ENCODE results near the gene HOOK1. TPM values are rescaled to one million over a fixed set of nuclear protein-coding genes. Genes with fewer than 3 reads are reported as not detected.

The HOOK1 gene
- polyA plus RNA-seq, 1 of the 3 experiments (the other 2 are of a cell fraction): 0.35 TPM

DNA sequence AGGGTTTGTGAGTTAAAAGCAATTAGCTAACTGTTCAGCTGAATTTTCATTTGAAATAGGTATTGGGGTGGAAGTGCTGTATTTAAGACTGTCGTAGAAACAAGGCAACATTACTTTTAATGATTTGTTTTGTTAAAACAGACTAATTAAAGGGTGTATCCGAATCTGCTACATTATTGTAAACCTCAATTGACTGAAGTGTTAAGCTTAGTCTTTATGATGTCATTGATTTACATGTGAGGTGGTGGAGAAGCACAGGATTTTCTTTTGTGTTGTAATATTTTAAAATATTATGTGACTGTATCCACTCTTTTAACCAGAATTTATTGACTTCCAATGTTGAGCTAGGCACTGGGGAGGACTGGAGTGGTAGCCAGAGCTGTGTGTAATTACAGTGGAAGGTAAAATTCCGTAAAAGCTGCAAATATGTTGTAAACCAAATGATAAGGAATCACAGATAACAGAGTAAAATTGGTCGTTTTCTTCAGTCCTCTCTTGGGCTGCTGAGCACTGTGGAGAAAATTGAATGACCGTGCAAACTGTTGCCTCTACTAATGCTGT, 1.6 kb downstream of the HOOK1 start:
- no peaks in the 10 kb centered on the region for H3K27me3 ChIP-seq (ENCODE audit: insufficient read depth)
- CTCF ChIA-PET: interaction anchor here (1.4 kb wide), 1 partner anchor 23 kb away, joined by 4 read pairs; no protein-coding TSS in a partner anchor
- H4K20me1 ChIP-seq (ENCODE audit: insufficient read depth): no peaks in the 10 kb centered on the region
- no peak overlapping the region for H3K27ac ChIP-seq (ENCODE audit: low read depth in 2 of 2, low read length in 1 of 2)
- H3K36me3 ChIP-seq (replicated peaks in 1 of 2; ENCODE audit: control insufficient read depth in 1 of 2, insufficient read depth in 2 of 2, low read length in 1 of 2): no peaks in the 10 kb centered on the region
- H3K9me2 ChIP-seq: no peaks in the 10 kb centered on the region
- no peak overlapping the region for H3K9ac ChIP-seq
- DNase-seq: no peak
- POLR2A ChIA-PET: no interaction called here
- H2AFZ ChIP-seq (ENCODE audit: low read depth): no peak overlapping the region
- no peak for TF ChIP-seq NRF1 (IDR thresholded peaks at IDR 0.05; ENCODE audit: low read depth, low read length)
- no peak for TF ChIP-seq SIN3A (IDR thresholded peaks at IDR 0.05; ENCODE audit: borderline replicate concordance, low read depth, low read length)
- no peak for TF ChIP-seq ELF1 (IDR thresholded peaks at IDR 0.05)
- TF ChIP-seq FOXM1 (IDR thresholded peaks at IDR 0.05; ENCODE audit: low read depth): no peak
- TF ChIP-seq MAX (IDR thresholded peaks at IDR 0.05; ENCODE audit: low read depth): no peak
- TF ChIP-seq, protein P1, sequence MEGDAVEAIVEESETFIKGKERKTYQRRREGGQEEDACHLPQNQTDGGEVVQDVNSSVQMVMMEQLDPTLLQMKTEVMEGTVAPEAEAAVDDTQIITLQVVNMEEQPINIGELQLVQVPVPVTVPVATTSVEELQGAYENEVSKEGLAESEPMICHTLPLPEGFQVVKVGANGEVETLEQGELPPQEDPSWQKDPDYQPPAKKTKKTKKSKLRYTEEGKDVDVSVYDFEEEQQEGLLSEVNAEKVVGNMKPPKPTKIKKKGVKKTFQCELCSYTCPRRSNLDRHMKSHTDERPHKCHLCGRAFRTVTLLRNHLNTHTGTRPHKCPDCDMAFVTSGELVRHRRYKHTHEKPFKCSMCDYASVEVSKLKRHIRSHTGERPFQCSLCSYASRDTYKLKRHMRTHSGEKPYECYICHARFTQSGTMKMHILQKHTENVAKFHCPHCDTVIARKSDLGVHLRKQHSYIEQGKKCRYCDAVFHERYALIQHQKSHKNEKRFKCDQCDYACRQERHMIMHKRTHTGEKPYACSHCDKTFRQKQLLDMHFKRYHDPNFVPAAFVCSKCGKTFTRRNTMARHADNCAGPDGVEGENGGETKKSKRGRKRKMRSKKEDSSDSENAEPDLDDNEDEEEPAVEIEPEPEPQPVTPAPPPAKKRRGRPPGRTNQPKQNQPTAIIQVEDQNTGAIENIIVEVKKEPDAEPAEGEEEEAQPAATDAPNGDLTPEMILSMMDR (IDR thresholded peaks at IDR 0.05): no peak
- TF ChIP-seq NFIC (IDR thresholded peaks at IDR 0.05; ENCODE audit: borderline replicate concordance): no peak
- TF ChIP-seq, protein P2, sequence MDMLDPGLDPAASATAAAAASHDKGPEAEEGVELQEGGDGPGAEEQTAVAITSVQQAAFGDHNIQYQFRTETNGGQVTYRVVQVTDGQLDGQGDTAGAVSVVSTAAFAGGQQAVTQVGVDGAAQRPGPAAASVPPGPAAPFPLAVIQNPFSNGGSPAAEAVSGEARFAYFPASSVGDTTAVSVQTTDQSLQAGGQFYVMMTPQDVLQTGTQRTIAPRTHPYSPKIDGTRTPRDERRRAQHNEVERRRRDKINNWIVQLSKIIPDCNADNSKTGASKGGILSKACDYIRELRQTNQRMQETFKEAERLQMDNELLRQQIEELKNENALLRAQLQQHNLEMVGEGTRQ (IDR thresholded peaks at IDR 0.05; ENCODE audit: borderline replicate concordance, low read depth, low read length): no peak
- TF ChIP-seq EP300 (IDR thresholded peaks at IDR 0.05; ENCODE audit: borderline replicate concordance in 1 of 2, low read depth in 1 of 2, low read length in 1 of 2): no peak
- TF ChIP-seq MXI1 (IDR thresholded peaks at IDR 0.05; ENCODE audit: low read depth, low read length): no peak
- no peak for TF ChIP-seq CHD2 (IDR thresholded peaks at IDR 0.05; ENCODE audit: low read length, partially characterized antibody)
- TF ChIP-seq RCOR1 (IDR thresholded peaks at IDR 0.05; ENCODE audit: low read length): no peak
- TF ChIP-seq TCF12 (IDR thresholded peaks at IDR 0.05): no peak
- no peak overlapping the region for H3K4me2 ChIP-seq
- peaks cover 5 to 11% of the 10 kb centered on the region in 2 experiments; a peak in 3 of 4 replicates for H3K4me1 ChIP-seq (ENCODE audit: control insufficient read depth in 1 of 2, insufficient read depth in 2 of 2, low read depth in 1 of 2, low read length in 1 of 2)
- H3K9me3 ChIP-seq: no peaks in the 10 kb centered on the region
- H3K79me2 ChIP-seq (ENCODE audit: insufficient read depth): no peaks in the 10 kb centered on the region
- H3K4me3 ChIP-seq (ENCODE audit: low read depth in 2 of 2, low read length in 1 of 2): no peak overlapping the region
- WGBS (ENCODE audit: low lambda C conversion rate): 82% methylated on average over 5 of the region's 5 CpGs
- no peaks in the 10 kb centered on the region for H3F3A ChIP-seq (replicated peaks; ENCODE audit: insufficient read depth)

DNA sequence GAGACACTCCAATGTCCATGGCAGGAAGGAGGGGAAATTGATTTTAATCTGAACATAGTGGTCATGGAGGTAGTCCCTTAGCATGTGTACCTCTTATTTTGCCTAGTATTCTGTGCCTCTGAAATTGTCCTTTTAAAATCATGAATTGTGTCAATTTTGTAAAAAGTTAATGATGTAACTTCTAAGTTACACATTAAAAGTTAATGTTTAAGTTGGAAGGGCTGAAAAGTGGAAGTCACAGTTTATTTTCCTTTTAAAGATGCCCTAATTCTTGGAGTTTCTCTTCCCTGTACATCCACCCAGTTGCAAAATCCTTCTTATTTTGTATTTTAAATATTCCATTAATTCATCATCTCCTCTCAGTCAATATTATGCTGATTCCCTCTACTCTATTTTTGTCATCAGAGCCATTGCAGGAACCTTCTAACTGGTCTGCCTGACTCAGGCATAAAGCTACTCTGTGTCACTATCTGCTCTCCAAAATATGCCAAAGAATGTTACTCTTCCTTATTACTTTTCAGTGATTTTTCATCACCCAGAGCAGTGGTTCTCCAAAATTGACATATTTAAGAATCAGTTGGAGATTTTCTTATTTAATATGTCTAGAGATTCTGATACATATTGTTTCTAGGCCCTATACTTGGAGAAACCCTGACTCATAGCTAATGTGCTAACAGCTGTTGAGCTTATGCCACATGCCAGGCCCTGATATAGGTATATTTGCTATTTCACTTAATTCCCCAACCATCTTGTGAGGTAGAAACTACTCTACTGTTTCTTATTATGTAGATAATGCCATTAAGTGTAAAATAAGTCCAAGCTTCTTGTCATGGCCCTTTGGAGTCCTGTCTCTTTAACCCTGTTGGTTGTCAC, 5.1 kb downstream of the HOOK1 start:
- Histone ChIP-seq H3K4me3 (ENCODE audit: low read depth in 2 of 2, low read length in 1 of 2) (no peak overlapping the region), H3K4me1 (ENCODE audit: control insufficient read depth in 1 of 2, insufficient read depth in 2 of 2, low read depth in 1 of 2, low read length in 1 of 2) (peaks cover 5 to 11% of the 10 kb centered on the region in 2 experiments; a peak in 3 of 4 replicates), H4K20me1 (ENCODE audit: insufficient read depth) (no peaks in the 10 kb centered on the region), H3K36me3 (replicated peaks in 1 of 2; ENCODE audit: control insufficient read depth in 1 of 2, insufficient read depth in 2 of 2, low read length in 1 of 2) (no peaks in the 10 kb centered on the region), H3K4me2 (no peak overlapping the region), H3F3A (replicated peaks; ENCODE audit: insufficient read depth) (no peaks in the 10 kb centered on the region), H3K9me3 (no peaks in the 10 kb centered on the region; the same call in 1 of the 2 replicates), H3K27me3 (ENCODE audit: insufficient read depth) (no peaks in the 10 kb centered on the region), H3K79me2 (ENCODE audit: insufficient read depth) (no peaks in the 10 kb centered on the region), H2AFZ (ENCODE audit: low read depth) (no peak overlapping the region), H3K27ac (ENCODE audit: low read depth in 2 of 2, low read length in 1 of 2) (no peak overlapping the region), H3K9me2 (no peaks in the 10 kb centered on the region), H3K9ac (no peak overlapping the region)
- no peak for DNase-seq
- CTCF ChIA-PET: interaction anchor here (0.6 to 2.0 kb wide), 4 partner anchors 14 to 135 kb away, joined by 3 to 5 read pairs (median 4); no protein-coding TSS in a partner anchor
- POLR2A ChIA-PET: no interaction called here
- TF ChIP-seq FOXJ3 (CRISPR knock-in tag; IDR thresholded peaks at IDR 0.05): no peak
- TF ChIP-seq TCF12 (IDR thresholded peaks at IDR 0.05): no peak
- TF ChIP-seq, protein P3, sequence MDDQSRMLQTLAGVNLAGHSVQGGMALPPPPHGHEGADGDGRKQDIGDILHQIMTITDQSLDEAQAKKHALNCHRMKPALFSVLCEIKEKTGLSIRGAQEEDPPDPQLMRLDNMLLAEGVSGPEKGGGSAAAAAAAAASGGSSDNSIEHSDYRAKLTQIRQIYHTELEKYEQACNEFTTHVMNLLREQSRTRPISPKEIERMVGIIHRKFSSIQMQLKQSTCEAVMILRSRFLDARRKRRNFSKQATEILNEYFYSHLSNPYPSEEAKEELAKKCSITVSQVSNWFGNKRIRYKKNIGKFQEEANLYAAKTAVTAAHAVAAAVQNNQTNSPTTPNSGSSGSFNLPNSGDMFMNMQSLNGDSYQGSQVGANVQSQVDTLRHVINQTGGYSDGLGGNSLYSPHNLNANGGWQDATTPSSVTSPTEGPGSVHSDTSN (IDR thresholded peaks at IDR 0.05): no peak
- TF ChIP-seq RXRA (IDR thresholded peaks at IDR 0.05; ENCODE audit: borderline replicate concordance, low read depth): no peak
- TF ChIP-seq, protein P4, sequence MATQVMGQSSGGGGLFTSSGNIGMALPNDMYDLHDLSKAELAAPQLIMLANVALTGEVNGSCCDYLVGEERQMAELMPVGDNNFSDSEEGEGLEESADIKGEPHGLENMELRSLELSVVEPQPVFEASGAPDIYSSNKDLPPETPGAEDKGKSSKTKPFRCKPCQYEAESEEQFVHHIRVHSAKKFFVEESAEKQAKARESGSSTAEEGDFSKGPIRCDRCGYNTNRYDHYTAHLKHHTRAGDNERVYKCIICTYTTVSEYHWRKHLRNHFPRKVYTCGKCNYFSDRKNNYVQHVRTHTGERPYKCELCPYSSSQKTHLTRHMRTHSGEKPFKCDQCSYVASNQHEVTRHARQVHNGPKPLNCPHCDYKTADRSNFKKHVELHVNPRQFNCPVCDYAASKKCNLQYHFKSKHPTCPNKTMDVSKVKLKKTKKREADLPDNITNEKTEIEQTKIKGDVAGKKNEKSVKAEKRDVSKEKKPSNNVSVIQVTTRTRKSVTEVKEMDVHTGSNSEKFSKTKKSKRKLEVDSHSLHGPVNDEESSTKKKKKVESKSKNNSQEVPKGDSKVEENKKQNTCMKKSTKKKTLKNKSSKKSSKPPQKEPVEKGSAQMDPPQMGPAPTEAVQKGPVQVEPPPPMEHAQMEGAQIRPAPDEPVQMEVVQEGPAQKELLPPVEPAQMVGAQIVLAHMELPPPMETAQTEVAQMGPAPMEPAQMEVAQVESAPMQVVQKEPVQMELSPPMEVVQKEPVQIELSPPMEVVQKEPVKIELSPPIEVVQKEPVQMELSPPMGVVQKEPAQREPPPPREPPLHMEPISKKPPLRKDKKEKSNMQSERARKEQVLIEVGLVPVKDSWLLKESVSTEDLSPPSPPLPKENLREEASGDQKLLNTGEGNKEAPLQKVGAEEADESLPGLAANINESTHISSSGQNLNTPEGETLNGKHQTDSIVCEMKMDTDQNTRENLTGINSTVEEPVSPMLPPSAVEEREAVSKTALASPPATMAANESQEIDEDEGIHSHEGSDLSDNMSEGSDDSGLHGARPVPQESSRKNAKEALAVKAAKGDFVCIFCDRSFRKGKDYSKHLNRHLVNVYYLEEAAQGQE (IDR thresholded peaks at IDR 0.05; ENCODE audit: low read depth, low read length): no peak
- TF ChIP-seq NRF1 (IDR thresholded peaks at IDR 0.05; ENCODE audit: low read depth, low read length): no peak

Data from SK-N-SH (cell line).